Activated T-helper 1 cell treated with Interleukin-2 at 50 U/mL for 16 hours (primary cell): ENCODE results near the gene BACE2.
"Not testable (repeated sequence)": the region's sequence is repeated elsewhere in the genome, so short reads cannot be mapped to it uniquely, and the experiment has no call there.

Experiments
- DNase-seq: peaks from one replicate; pipeline ENCODE4 v3.0.0-alpha.2; 2020; ENCODE audit warnings: low read depth

The BACE2 gene

GRCh38 chr21:41240040-41240439 lies 72.1 kb downstream of the BACE2 start:
- no peak for DNase-seq

- no peak for DNase-seq
Measured at GRCh38 chr21:41241341-41241740, 73.4 kb downstream of the BACE2 start.

GRCh38 chr21:41242238-41242829 lies 74.4 kb downstream of the BACE2 start:
- no peak for DNase-seq

GRCh38 chr21:41243107-41243506 lies 75.1 kb downstream of the BACE2 start:
- no peak for DNase-seq

- not testable (repeated sequence) for DNase-seq
Measured at GRCh38 chr21:41244266-41244880, 76.4 kb downstream of the BACE2 start.

GRCh38 chr21:41245509-41246135 lies 77.7 kb downstream of the BACE2 start:
- no peak for DNase-seq

- DNase-seq = no peak
Measured at GRCh38 chr21:41246808-41247207, 78.8 kb downstream of the BACE2 start.

- DNase-seq = no peak
Measured at GRCh38 chr21:41247561-41248545, 79.9 kb downstream of the BACE2 start.

GRCh38 chr21:41249476-41249875 lies 81.5 kb downstream of the BACE2 start:
- no peak for DNase-seq

GRCh38 chr21:41250519-41250918 lies 82.6 kb downstream of the BACE2 start:
- no peak for DNase-seq

GRCh38 chr21:41251961-41252642 lies 84.1 kb downstream of the BACE2 start:
- no peak for DNase-seq

- DNase-seq = no peak
Measured at GRCh38 chr21:41254090-41254700, 86.2 kb downstream of the BACE2 start.

- no peak for DNase-seq
Measured at GRCh38 chr21:41255190-41255589, 87.2 kb downstream of the BACE2 start.

- DNase-seq = not testable (repeated sequence)
Measured at GRCh38 chr21:41256231-41256630, 88.3 kb downstream of the BACE2 start.

- DNase-seq = no peak
Measured at GRCh38 chr21:41256771-41257702, 89.1 kb downstream of the BACE2 start.

GRCh38 chr21:41258617-41259016 lies 90.7 kb downstream of the BACE2 start:
- DNase-seq = no peak

- DNase-seq = no peak
Measured at GRCh38 chr21:41260428-41260827, 92.5 kb downstream of the BACE2 start.

GRCh38 chr21:41267346-41267745 lies 99.4 kb downstream of the BACE2 start:
- no peak for DNase-seq

- DNase-seq = no peak
Measured at GRCh38 chr21:41269535-41269934, 101.6 kb downstream of the BACE2 start.

GRCh38 chr21:41277196-41277595 lies 109.2 kb downstream of the BACE2 start:
- no peak for DNase-seq
